Peyer's patch (tissue), 4 donors: ENCODE results near the gene RPA3.

Experiments used
- CTCF ChIP-seq, 6 experiments: fragments of 450-650 bp in 4 of 6; fragments of 200-600 bp in 2 of 6; sonication (generic) in 1 of 6; IDR thresholded peaks; one replicate each; pipeline ENCODE4 v1.5.1; 2017 to 2019; ENCODE audit warnings: antibody characterized with exemption in 6 of 6, mild to moderate bottlenecking in 3 of 6, moderate library complexity in 1 of 6
- POLR2A ChIP-seq, 2 donors: fragments of 450-650 bp; IDR thresholded peaks; one replicate each; pipeline ENCODE4 v1.5.1; 2017; ENCODE audit warnings: antibody characterized with exemption in 2 of 2, mild to moderate bottlenecking in 2 of 2, moderate library complexity in 2 of 2

GRCh38 chr7:7756577-7756976 lies 38.2 kb upstream of the RPA3 start:
- TF ChIP-seq CTCF (IDR thresholded peaks at IDR 0.05) = no peak
- no peak for TF ChIP-seq POLR2A (IDR thresholded peaks at IDR 0.05)
